Subcutaneous adipose tissue (tissue), 4 donors: ENCODE data around the gene MOCS2. TPM values are rescaled to one million over a fixed set of nuclear protein-coding genes. Genes with fewer than 3 reads are reported as not detected.

Experiments
- CTCF ChIP-seq: fragments of 450-650 bp; IDR thresholded peaks from one replicate; pipeline ENCODE4 v1.5.1; 2016; ENCODE audit warnings: low read depth, mild to moderate bottlenecking, control low read depth, antibody characterized with exemption, moderate library complexity
- total RNA-seq, 4 donors: library from RNA; depleted of rRNA; stranded (reverse); fragments of >200 nt; gene quantifications; one replicate each; pipeline ENCODE4 v1.1.0, GENCODE V29; 2016

Gene MOCS2
- total RNA-seq, 4 donors from 2014 or later: 30.5 to 82.8 (median 41.5) TPM

- no peak for TF ChIP-seq CTCF
Observed at GRCh38 chr5:53053364-53053763, 56.2 kb downstream of the MOCS2 start.

DNA sequence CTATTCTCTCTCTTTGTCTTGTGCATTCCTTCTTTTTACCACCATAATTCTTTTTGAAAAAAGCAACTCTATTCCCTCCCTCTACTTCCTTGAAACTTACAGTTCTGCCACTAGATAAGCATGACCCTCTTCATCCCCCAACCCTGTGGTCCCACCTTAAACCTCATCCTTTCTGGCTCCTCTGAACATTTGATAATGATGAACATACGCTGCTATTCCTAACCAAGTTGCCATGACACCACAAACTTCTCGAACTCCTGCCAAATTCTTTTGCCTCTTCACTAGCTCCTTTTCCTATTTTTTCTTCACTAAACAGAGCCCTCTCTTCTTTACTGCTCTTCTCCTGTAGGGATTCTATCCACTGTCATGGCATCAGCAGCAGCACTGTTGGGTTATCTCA lies 57.1 kb downstream of the MOCS2 start:
- no peak for TF ChIP-seq CTCF

- TF ChIP-seq CTCF: no peak
Observed at GRCh38 chr5:53048248-53048647, 61.3 kb downstream of the MOCS2 start.

Other genes starting within 250 kb of the MOCS2 start
- under 1 TPM; 0.34 to 0.88 (median 0.62) TPM for gene ITGA2, start 120.4 kb downstream of the MOCS2 start, total RNA-seq